Endothelial cell of umbilical vein (primary cell): Measurements from ENCODE around the gene C6orf141. TPM values are rescaled to one million over a fixed set of nuclear protein-coding genes. Genes with fewer than 3 reads are reported as not detected.

Source experiments
- BruUV-seq: library from RNA; stranded (reverse); fragments of 400-500 nt; replicated peaks from 2 replicates; lab custom pipeline; 2021; lab: Mats Ljungman, UMichigan
- CTCF ChIA-PET: fragments of 300-600, 350-600 bp; sonication (Branson Sonifier 250); formaldehyde crosslinking; loops from one replicate; lab custom pipeline; 2021; ENCODE audit warnings: antibody characterized with exemption, inconsistent platforms; lab: Charles Lee
- POLR2A ChIA-PET: fragments of 300-600, 350-600 bp; sonication (Branson Sonifier 250); formaldehyde crosslinking; loops from one replicate; lab custom pipeline; 2021; ENCODE audit warnings: antibody characterized with exemption, inconsistent platforms; lab: Charles Lee
- DNase-seq: peaks from one replicate; pipeline ENCODE4 v3.0.0-alpha.2; 2011; ENCODE audit warnings: low read depth, low spot score
- FAIRE-seq: peaks from 2 replicates; lab custom pipeline; 2011; peaks lifted over from hg19 to GRCh38; lab: Jason Lieb, UNC
- H2AFZ ChIP-seq: 2 replicates; pipeline ENCODE4 v1.6.0; 2012; ENCODE audit warnings: low read depth, low read length, control low read depth, inconsistent platforms
- H3K27ac ChIP-seq: 2 replicates; pipeline ENCODE4 v1.5.1; 2011; ENCODE audit warnings: low read depth, mild to moderate bottlenecking, control low read depth, low read length, moderate library complexity; ENCODE audit not compliant: insufficient read depth
- H3K27me3 ChIP-seq, 2 experiments: 2 replicates each; pipeline versions ENCODE4 v1.6.0 to v1.6.1; 2011; ENCODE audit warnings: low read length in 2 of 2, mixed read lengths in 1 of 2; ENCODE audit not compliant: control insufficient read depth in 2 of 2, insufficient read depth in 2 of 2
- H3K36me3 ChIP-seq, 2 experiments: 2 replicates in 1 of 2; 3 replicates in 1 of 2; pipeline ENCODE4 v1.5.1; 2011; ENCODE audit warnings: low read length in 2 of 2, mild to moderate bottlenecking in 1 of 2, moderate library complexity in 1 of 2; ENCODE audit not compliant: control insufficient read depth in 2 of 2, insufficient read depth in 2 of 2; ENCODE audit errors: extremely low read depth in 1 of 2
- H3K4me1 ChIP-seq: 3 replicates; pipeline ENCODE4 v1.5.1; 2011; ENCODE audit warnings: mild to moderate bottlenecking, low read length; ENCODE audit not compliant: control insufficient read depth, insufficient read depth; ENCODE audit errors: extremely low read depth
- H3K4me2 ChIP-seq: 2 replicates; pipeline ENCODE4 v1.6.1; 2011; ENCODE audit warnings: low read length, control low read depth, mixed read lengths; ENCODE audit not compliant: insufficient read depth
- H3K4me3 ChIP-seq, 3 experiments: fragments of 200-600 bp in 1 of 3; sonication (generic), shearing (Covaris generic) in 1 of 3; replicated peaks in 1 of 3; 2 replicates each; pipeline ENCODE4 v1.5.1; 2011 to 2016; ENCODE audit warnings: control low read depth in 3 of 3, low read length in 3 of 3, mild to moderate bottlenecking in 2 of 3, inconsistent platforms in 1 of 3, low read depth in 1 of 3, moderate library complexity in 1 of 3; ENCODE audit not compliant: insufficient read depth in 1 of 3
- H3K79me2 ChIP-seq: 2 replicates; pipeline ENCODE4 v1.6.0; 2012; ENCODE audit warnings: low read length, inconsistent platforms; ENCODE audit not compliant: control insufficient read depth, insufficient read depth
- H3K9ac ChIP-seq: replicated peaks from 2 replicates; pipeline ENCODE3; 2011; ENCODE audit warnings: low read length, control low read depth; ENCODE audit not compliant: insufficient read depth; ENCODE audit errors: extremely low read depth
- H3K9me1 ChIP-seq: replicated peaks from 3 replicates; pipeline ENCODE4 v1.6.0; 2011; ENCODE audit warnings: mild to moderate bottlenecking, low read length; ENCODE audit not compliant: control insufficient read depth, insufficient read depth; ENCODE audit errors: extremely low read depth
- H3K9me3 ChIP-seq: replicated peaks from 2 replicates; pipeline ENCODE4 v1.5.1; 2012; ENCODE audit warnings: low read length, inconsistent platforms; ENCODE audit not compliant: control insufficient read depth, insufficient read depth
- H4K20me1 ChIP-seq: replicated peaks from 2 replicates; pipeline ENCODE3; 2011; ENCODE audit warnings: mild to moderate bottlenecking, low read length; ENCODE audit not compliant: control insufficient read depth, insufficient read depth; ENCODE audit errors: extremely low read depth
- CTCF ChIP-seq, 2 donors: IDR thresholded peaks; 1 replicate in 1 of 2; 2 replicates in 1 of 2; pipeline ENCODE4 v1.5.1; 2011; ENCODE audit warnings: low read length in 2 of 2, mild to moderate bottlenecking in 2 of 2, moderate library complexity in 2 of 2, control low read depth in 1 of 2, inconsistent platforms in 1 of 2, low read depth in 1 of 2; ENCODE audit not compliant: insufficient read depth in 1 of 2; ENCODE audit errors: extremely low read depth in 1 of 2
- FOS ChIP-seq: IDR thresholded peaks from 2 replicates; pipeline ENCODE4 v1.6.1; 2011; ENCODE audit warnings: mild to moderate bottlenecking, low read length, moderate library complexity, borderline replicate concordance; ENCODE audit not compliant: insufficient read depth
- GATA2 ChIP-seq: IDR thresholded peaks from 2 replicates; pipeline ENCODE4 v1.7.0; 2011; ENCODE audit warnings: low read depth, mild to moderate bottlenecking, moderate library complexity, mixed read lengths, low read length; ENCODE audit not compliant: insufficient read length, insufficient read depth
- MAX ChIP-seq: IDR thresholded peaks from 2 replicates; pipeline ENCODE4 v1.6.1; 2011; ENCODE audit not compliant: insufficient read depth, insufficient read length
- POLR2A ChIP-seq: IDR thresholded peaks from 2 replicates; pipeline ENCODE4 v1.6.1; 2012; ENCODE audit warnings: low read depth, mild to moderate bottlenecking, control low read depth, low read length
- dilution Hi-C: fragments of 300-500 bp; cut with MboI; formaldehyde crosslinking; loops from one replicate; pipeline ENCODE4 v1.15.0; 2019; ENCODE audit warnings: low sequenced_read_pairs; ENCODE audit not compliant: extremely low pct_ligation_motif_present
- intact Hi-C: fragments of 100-400 bp; cut with micrococcal nuclease; formaldehyde crosslinking; loops from one replicate; pipeline ENCODE4 v1.10.0; 2022
- polyA plus RNA-seq, 4 experiments: library from polyadenylated mRNA; depleted of rRNA in 3 of 4; stranded (reverse) in 3 of 4; unstranded in 1 of 4; fragments of >200 nt; gene quantifications; 2 replicates each; pipeline versions ENCODE4 v1.2.1 to v1.2.3, GENCODE V29; 2011 to 2012; ENCODE audit warnings: missing spikeins in 1 of 4
- total RNA-seq: library from RNA; stranded (reverse); gene quantifications from 2 replicates; pipeline ENCODE4 v1.2.3, GENCODE V29; 2021

The C6orf141 gene
- total and polyA plus RNA-seq, 2 donors (not counting 3 experiments of a cell fraction or from before 2014, with no cell fraction given) = 5.7 to 15.5 TPM

- intact Hi-C loops (no loop called here), dilution Hi-C loops (no loop called here)
- Histone ChIP-seq H2AFZ (no peak overlapping the region), H3K9me3 (no peaks in the 10 kb centered on the region), H4K20me1 (no peaks in the 10 kb centered on the region), H3K27me3 (no peaks in the 10 kb centered on the region), H3K4me3 (no peak overlapping the region), H3K4me1 (peaks cover 40% of the 10 kb centered on the region), H3K36me3 (no peaks in the 10 kb centered on the region), H3K27ac (peak overlapping the region; percentile 97), H3K9me1 (no peaks in the 10 kb centered on the region), H3K79me2 (no peaks in the 10 kb centered on the region), H3K9ac (peak overlapping the region; percentile 15), H3K4me2 (peak overlapping the region; percentile 7)
- CTCF ChIA-PET = interaction anchor here (2.0 to 17.7 kb wide), 4 partner anchors 12 to 41 kb away, joined by 5 to 205 read pairs (median 16); no protein-coding TSS in a partner anchor
- no TSS peak for BruUV-seq
- POLR2A ChIA-PET = interaction anchor here (0.6 kb wide), 1 partner anchor 1363 kb away, joined by 3 read pairs; no protein-coding TSS in a partner anchor
- FAIRE-seq = no peak
- DNase-seq = peak; percentile 47
- TF ChIP-seq MAX = no peak
- TF ChIP-seq FOS = no peak
- no peak for TF ChIP-seq POLR2A
- no peak for TF ChIP-seq GATA2
- no peak for TF ChIP-seq CTCF (IDR thresholded peaks at IDR 0.05; ENCODE audit: extremely low read depth in 1 of 2, insufficient read depth in 1 of 2, low read depth in 1 of 2, low read length in 2 of 2)
Observed at GRCh38 chr6:49565261-49565660, 14.8 kb downstream of the C6orf141 start.
